Measurements from ENCODE around the gene AQP6.

Gene AQP6

GRCh38 chr12:49944046-49944445, 28.7 kb upstream of the AQP6 start:
- no peak for DNase-seq

- no peak for DNase-seq
Observed at GRCh38 chr12:49944718-49945117, 28.0 kb upstream of the AQP6 start.

GRCh38 chr12:49945394-49946080, 27.2 kb upstream of the AQP6 start:
- peak; percentile 95 for DNase-seq

GRCh38 chr12:49946086-49946485, 26.7 kb upstream of the AQP6 start:
- DNase-seq, result no peak

- DNase-seq, result no peak
Observed at GRCh38 chr12:49946497-49946896, 26.2 kb upstream of the AQP6 start.

- no peak for DNase-seq
Observed at GRCh38 chr12:49947593-49948226, 25.0 kb upstream of the AQP6 start.

- DNase-seq, result no peak
Observed at GRCh38 chr12:49948866-49949845, 23.6 kb upstream of the AQP6 start.

- DNase-seq, result no peak
Observed at GRCh38 chr12:49949866-49950265, 22.9 kb upstream of the AQP6 start.

GRCh38 chr12:49950273-49951251, 22.2 kb upstream of the AQP6 start, which contains the start of gene AQP2:
TSS of gene AQP2 (plus strand) at chr12:49950737. CDS start at chr12:49950831, 94 bp downstream.
- no peak for DNase-seq

- DNase-seq, result no peak
Observed at GRCh38 chr12:49951411-49952240, 21.1 kb upstream of the AQP6 start.

GRCh38 chr12:49952391-49953055, 20.2 kb upstream of the AQP6 start:
- no peak for DNase-seq

GRCh38 chr12:49953151-49953550, 19.6 kb upstream of the AQP6 start:
- no peak for DNase-seq

- no peak for DNase-seq
Observed at GRCh38 chr12:49953961-49954846, 18.5 kb upstream of the AQP6 start.

- DNase-seq, result no peak
Observed at GRCh38 chr12:49954863-49955830, 17.6 kb upstream of the AQP6 start.

GRCh38 chr12:49955899-49956662, 16.7 kb upstream of the AQP6 start:
- no peak for DNase-seq

- no peak for DNase-seq
Observed at GRCh38 chr12:49956663-49957569, 15.8 kb upstream of the AQP6 start.
